Measurements from ENCODE around the gene KCNH2.

KCNH2 gene

DNA sequence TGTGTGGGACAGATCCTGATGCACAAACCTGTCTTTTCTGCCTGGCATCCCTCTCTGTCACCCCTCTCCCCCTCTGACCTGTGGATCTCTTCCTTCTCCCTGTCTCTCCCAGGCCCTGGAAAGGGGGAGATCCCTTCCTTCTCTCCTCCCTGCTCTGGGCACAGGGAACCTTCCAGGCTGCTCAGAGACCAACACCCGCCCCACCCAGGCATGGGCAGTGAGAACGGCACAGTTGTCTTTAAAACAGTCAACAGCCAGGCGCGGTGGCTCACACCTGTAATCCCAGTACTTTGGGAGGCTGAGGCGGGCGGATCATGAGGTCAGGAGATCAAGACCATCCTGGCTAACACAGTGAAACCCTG, 34.7 kb downstream of the KCNH2 start:
- ATAC-seq (replicated peaks) (no peak), DNase-seq (no peak)
- H3K27me3 Mint-ChIP-seq = peaks cover 35 to 47% of the 10 kb centered on the region in 2 donors
- no peak overlapping the region for H3K4me3 Mint-ChIP-seq
- H3K36me3 Mint-ChIP-seq = no peaks in the 10 kb centered on the region
- H3K9me3 Mint-ChIP-seq = no peaks in the 10 kb centered on the region
- H3K27ac Mint-ChIP-seq = no peak overlapping the region
- peaks cover 2 to 5% of the 10 kb centered on the region in 2 donors for H3K4me1 Mint-ChIP-seq

DNA sequence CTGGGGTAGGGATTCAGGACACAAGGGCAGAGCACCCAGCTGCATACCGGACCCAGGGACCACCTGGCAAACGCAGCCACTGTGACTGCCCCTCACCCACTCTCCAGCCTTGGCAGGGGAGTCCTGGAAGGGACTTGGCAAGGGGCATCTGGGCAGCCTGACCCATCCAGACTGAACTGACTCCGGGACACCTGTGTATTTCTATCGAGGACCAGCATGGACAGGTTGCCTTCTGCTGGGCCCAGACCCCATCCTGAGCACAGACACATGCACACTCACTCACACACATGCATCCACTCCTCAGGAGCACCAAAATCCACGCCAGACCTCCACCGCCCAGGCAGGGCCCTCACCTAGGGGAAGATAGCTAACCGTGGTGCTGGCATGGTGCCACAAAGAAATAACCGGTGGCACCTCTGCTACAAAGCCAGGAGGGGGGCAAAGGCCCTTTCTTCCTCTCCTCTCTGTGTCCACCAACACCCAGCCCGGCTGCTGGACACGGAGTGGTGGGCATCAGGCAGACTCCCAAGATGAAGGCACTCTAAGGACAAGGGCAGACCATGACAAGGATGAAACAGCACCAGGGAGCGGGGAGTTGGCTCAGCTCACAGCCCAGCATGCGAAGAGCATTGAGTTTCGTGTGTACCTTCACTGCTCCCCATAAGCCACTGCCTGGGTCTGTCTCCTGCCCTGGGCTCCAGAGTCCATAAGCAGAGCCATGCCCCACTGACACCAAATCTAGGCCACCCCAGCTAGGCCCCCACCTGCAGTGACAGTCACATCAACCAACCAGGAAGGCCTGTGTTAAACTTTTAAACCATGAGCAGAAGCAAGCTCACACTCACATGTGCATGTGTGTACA, 35.3 kb downstream of the KCNH2 start:
- H3K27me3 Mint-ChIP-seq = peaks cover 38 to 45% of the 10 kb centered on the region in 2 donors
- DNase-seq = no peak
- H3K4me1 Mint-ChIP-seq = peaks cover 8 to 10% of the 10 kb centered on the region in 2 donors
- no peaks in the 10 kb centered on the region for H3K9me3 Mint-ChIP-seq
- H3K4me3 Mint-ChIP-seq = no peak overlapping the region
- no peak for ATAC-seq (replicated peaks)
- no peaks in the 10 kb centered on the region for H3K36me3 Mint-ChIP-seq
- no peak overlapping the region for H3K27ac Mint-ChIP-seq

DNA sequence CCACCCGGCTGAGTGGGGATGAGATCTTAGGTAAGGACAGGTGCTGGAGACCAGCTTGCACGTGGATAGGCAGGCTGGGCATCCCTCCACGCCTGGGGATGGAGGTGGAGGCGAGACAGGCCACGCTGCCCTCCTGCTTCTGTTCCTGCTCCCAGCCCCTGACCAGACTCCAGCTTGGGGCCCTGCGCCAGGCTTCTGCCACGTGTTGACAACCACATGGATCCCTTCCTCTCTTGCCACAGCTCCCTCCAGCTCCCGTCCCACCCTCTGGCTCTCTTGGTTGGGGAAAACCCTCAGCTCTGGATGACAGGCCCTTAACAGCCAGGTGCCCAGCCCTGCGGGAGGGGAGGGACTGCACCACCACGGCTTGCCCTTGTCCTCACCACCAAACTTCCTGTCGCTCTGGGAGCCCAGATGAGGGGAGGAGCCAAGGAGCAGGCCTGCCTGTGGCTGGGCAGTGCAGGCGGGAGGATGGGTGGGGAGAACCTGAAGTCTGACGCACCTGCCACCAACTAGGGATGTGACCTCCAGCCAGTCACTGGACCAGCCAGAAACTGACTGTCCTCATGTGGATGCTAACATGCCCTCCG, 36.0 kb downstream of the KCNH2 start:
- Mint-ChIP-seq H3K4me3 (no peak overlapping the region), H3K27me3 (peaks cover 39 to 41% of the 10 kb centered on the region in 2 donors), H3K4me1 (peaks cover 10 to 12% of the 10 kb centered on the region in 2 donors), H3K9me3 (no peaks in the 10 kb centered on the region), H3K27ac (no peak overlapping the region), H3K36me3 (no peaks in the 10 kb centered on the region)
- peak; percentile 49 to 70 for ATAC-seq (replicated peaks)
- DNase-seq = no peak

DNA sequence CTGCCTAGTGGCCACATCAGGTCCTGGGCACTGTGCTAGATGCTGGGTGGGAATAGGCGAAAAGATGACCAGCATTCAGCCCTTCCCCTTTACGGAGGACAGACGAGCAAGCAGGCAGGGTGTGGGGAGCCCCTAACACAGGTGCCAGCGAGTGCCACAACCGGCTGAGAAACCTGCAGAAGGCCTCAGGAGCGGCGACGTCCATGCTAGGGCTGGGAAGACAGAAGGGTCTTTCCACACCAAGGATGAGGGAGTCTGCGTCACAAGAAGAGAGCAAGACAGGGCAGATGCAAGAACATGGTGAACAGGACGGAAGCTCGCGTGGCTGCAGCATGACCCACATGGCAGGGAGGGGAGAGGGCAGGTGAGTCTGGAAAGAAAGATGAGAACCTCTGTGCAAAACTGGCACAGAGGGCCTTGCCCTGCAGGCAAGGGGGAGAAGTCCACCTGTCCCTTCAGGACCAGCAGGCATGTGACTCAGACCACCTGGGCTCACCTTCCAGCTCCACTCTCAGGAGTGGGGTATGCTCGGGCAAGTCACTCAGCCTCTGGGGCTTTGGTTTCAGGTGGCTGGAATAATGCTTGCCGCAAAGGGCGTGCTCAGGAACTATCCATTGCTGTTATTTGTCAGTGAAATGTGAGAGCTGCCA, 36.6 kb downstream of the KCNH2 start:
- no peak overlapping the region for H3K27ac Mint-ChIP-seq
- ATAC-seq (replicated peaks) = no peak
- no peaks in the 10 kb centered on the region for H3K9me3 Mint-ChIP-seq
- DNase-seq = no peak
- no peak overlapping the region for H3K4me3 Mint-ChIP-seq
- H3K36me3 Mint-ChIP-seq = no peaks in the 10 kb centered on the region
- peaks cover 10 to 12% of the 10 kb centered on the region in 2 donors for H3K4me1 Mint-ChIP-seq
- peaks cover 35 to 36% of the 10 kb centered on the region in 2 donors for H3K27me3 Mint-ChIP-seq

DNA sequence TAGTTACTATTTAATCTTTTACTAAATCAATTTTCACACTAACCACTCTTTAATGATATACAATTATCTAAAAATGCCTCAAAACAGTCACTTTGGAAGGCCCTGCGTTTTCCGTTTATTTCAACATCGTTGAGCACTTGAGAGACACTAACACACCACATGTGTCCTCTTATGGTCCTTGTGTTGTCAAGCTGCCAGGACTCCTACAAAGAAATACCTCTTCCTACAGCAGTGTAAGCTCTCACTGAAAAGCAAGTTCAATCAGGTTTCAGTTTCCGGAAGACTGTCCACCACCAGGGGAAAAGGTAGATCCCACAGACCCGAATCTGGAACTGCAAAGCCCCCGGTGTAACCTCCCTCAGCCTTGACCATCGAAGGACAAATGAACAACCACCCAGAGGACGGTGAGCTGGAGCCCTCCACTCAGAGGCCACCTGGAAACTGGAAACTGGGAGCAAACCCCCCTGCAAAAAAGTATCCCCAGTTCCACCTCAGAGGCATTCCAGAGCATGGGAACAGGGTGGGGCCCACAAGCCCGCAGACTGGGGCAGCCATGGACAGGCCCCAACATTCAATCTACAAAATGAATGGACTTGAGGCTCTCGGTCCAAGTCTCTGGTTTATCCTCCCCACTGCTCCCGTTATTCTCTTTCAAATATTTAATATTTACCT, 37.6 kb downstream of the KCNH2 start:
- no peaks in the 10 kb centered on the region for H3K36me3 Mint-ChIP-seq
- H3K27ac Mint-ChIP-seq = no peak overlapping the region
- ATAC-seq (replicated peaks) (no peak), DNase-seq (no peak)
- H3K27me3 Mint-ChIP-seq = peaks cover 27 to 31% of the 10 kb centered on the region in 2 donors
- H3K4me1 Mint-ChIP-seq = peaks cover 10 to 11% of the 10 kb centered on the region in 2 donors
- no peak overlapping the region for H3K4me3 Mint-ChIP-seq
- no peaks in the 10 kb centered on the region for H3K9me3 Mint-ChIP-seq

DNA sequence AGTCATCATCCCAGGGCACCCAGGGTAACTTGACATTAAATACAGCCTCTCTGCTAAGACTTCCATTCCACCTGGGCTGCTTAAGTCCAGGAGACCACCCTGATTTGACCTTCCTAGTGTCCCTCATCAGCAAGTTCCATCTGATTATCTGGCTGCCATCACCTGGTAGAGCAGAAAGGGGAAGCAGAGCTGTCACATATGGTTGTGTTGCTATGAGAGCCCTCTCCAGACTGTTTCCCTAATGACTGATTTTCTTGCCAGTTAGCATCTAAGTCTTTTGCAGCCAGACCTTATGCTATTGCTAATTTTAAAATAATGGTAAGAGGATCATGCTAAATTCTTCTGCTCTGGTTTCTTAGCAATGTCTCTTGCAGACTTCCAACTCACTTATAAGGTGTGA, 38.7 kb downstream of the KCNH2 start:
- no peak overlapping the region for H3K27ac Mint-ChIP-seq
- ATAC-seq (replicated peaks) (no peak), DNase-seq (no peak)
- H3K36me3 Mint-ChIP-seq = no peaks in the 10 kb centered on the region
- H3K4me1 Mint-ChIP-seq = peaks cover 10% of the 10 kb centered on the region in 2 donors
- H3K4me3 Mint-ChIP-seq = no peak overlapping the region
- no peaks in the 10 kb centered on the region for H3K9me3 Mint-ChIP-seq
- H3K27me3 Mint-ChIP-seq = peaks cover 23 to 29% of the 10 kb centered on the region in 2 donors

DNA sequence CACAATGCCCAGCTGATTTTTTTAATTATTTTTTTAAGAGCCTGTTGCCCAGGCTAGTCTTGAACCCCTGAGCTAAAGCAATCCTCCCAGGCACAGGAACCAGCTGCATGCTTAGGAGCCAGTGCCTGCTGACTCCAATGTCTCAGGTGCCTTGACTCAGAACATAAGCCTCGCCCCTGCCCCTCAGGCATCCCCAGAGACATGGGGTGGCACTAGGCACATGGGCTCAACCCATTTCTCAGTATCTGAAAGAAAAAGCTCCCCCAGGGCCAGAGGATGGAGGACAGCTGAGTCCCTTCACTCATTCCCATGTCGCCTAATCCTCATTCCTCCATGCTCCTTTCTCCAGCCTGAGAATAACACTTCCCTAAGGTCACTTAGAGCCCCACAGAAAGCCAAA, 39.1 kb downstream of the KCNH2 start:
- H3K4me1 Mint-ChIP-seq = peaks cover 10% of the 10 kb centered on the region in 2 donors
- no peak for ATAC-seq (replicated peaks)

DNA sequence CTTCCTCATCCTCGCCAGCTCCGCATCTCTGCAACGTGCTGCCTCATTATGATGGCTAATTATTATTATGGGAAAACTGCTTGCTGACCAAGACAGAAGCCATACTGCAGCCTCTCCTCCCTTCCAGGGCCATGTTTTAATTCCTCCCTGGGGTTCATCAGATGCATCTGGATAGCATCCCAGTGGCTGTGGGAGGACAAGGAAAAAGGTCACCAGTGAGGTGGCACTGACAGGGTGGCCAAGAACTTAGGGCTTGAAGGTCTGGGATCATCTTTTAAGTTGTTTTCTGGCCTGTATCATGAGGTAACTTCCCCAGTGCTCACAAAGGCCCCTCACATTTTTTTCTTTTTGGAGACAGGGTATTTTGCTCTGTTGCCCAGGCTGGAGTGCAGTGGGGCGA, 39.6 kb downstream of the KCNH2 start:
- H3K27me3 Mint-ChIP-seq = peaks cover 24 to 33% of the 10 kb centered on the region in 2 donors
- no peak for ATAC-seq (replicated peaks)
- no peaks in the 10 kb centered on the region for H3K9me3 Mint-ChIP-seq
- H3K36me3 Mint-ChIP-seq = no peaks in the 10 kb centered on the region
- H3K27ac Mint-ChIP-seq = no peak overlapping the region
- no peak for DNase-seq
- H3K4me1 Mint-ChIP-seq = peaks cover 10% of the 10 kb centered on the region in 2 donors
- no peak overlapping the region for H3K4me3 Mint-ChIP-seq

More for the DNA sequence above, 39.1 kb downstream of the KCNH2 start:
- Mint-ChIP-seq H3K36me3 (no peaks in the 10 kb centered on the region), H3K27ac (no peak overlapping the region), H3K4me3 (no peak overlapping the region), H3K9me3 (no peaks in the 10 kb centered on the region), H3K27me3 (peaks cover 23 to 30% of the 10 kb centered on the region in 2 donors)
- DNase-seq = no peak

DNA sequence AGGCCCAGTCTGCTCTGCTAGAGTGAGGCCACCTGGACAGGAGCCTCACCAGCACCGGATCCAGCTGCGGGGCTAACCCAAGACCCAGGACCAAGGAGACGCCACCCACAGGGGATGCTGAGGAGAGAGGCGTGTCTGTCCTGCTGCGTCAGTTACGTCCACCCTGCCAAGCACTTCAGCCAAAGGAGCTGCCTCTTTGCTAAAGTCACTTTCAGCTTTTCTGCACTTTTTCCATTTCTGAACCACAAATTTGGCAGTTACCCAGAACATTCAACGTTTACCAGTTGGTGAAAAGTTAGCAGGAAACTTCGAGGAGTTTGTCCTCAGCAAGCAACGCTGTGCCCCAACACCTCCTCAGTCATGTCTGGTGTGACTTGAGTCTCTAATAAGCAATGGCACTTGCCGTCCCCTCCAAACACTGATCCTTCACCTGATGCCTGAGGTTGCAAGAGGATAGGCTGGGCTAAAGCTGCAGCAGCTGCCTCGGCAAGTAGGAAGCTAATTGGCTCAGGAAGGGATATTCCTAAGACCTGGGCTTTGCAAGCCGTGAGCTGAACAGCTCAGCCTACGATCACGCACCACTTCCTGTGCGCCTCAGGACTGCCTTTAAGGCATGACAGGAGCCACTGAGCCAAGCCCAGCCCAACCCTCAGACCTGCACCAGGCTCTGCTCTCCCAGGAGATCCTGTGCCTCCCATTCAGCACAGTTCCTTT, 40.1 kb downstream of the KCNH2 start:
- Mint-ChIP-seq H3K9me3 (no peaks in the 10 kb centered on the region), H3K36me3 (no peaks in the 10 kb centered on the region), H3K4me3 (peak overlapping the region in 1 of 2 donors; percentile 55), H3K27ac (no peak overlapping the region), H3K27me3 (peaks cover 28 to 37% of the 10 kb centered on the region in 2 donors), H3K4me1 (peaks cover 10% of the 10 kb centered on the region in 2 donors)
- DNase-seq (no peak), ATAC-seq (replicated peaks) (peak; percentile 37 to 58)

DNA sequence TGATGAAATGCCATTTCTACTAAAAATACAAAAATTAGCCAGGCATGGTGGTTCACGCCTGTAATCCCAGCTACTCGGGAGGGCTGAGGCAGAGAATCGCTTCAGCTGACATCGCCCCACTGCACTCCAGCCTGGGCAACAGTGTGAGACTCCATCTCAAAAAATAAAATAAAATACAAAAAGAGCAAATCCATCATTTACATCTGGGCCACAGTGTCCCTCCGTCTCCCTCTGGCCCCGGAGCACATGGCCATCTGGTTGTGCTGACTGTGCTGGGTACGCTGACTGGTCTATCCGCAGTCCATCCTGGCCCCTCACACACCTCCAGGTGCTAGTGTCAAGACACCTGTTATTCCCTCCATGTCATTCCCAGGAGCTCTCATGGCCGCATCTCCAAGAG, 42.1 kb downstream of the KCNH2 start:
- ATAC-seq (replicated peaks) = no peak
- DNase-seq = no peak
- Mint-ChIP-seq H3K4me1 (peaks cover 10% of the 10 kb centered on the region in 2 donors), H3K27ac (no peak overlapping the region), H3K27me3 (peaks cover 27 to 31% of the 10 kb centered on the region in 2 donors), H3K9me3 (no peaks in the 10 kb centered on the region), H3K4me3 (no peak overlapping the region), H3K36me3 (no peaks in the 10 kb centered on the region)

DNA sequence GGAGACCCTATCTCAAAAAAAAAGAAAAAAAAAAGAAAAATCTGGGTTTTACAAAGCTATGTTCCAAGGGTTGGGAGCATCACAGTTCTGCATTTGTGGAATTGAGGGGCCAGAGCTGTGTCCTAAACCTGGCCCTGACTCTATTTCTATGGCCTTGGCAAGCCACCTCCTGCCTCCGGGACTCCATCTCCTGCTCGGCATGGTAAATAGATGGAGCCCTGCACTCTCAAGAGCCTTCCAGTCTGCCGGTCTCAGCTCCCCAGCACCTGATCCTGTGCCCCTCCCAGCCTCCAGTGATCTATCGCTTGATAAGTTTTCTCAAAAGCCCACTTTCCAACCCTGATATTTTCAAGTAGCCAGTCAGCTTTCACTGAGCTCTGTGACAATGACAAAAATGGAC, 43.0 kb downstream of the KCNH2 start:
- no peak for ATAC-seq (replicated peaks)
- Mint-ChIP-seq H3K9me3 (no peaks in the 10 kb centered on the region), H3K4me1 (peaks cover 10% of the 10 kb centered on the region in 2 donors), H3K27ac (no peak overlapping the region), H3K36me3 (no peaks in the 10 kb centered on the region), H3K27me3 (peaks cover 30 to 31% of the 10 kb centered on the region in 2 donors), H3K4me3 (no peak overlapping the region)
- no peak for DNase-seq

DNA sequence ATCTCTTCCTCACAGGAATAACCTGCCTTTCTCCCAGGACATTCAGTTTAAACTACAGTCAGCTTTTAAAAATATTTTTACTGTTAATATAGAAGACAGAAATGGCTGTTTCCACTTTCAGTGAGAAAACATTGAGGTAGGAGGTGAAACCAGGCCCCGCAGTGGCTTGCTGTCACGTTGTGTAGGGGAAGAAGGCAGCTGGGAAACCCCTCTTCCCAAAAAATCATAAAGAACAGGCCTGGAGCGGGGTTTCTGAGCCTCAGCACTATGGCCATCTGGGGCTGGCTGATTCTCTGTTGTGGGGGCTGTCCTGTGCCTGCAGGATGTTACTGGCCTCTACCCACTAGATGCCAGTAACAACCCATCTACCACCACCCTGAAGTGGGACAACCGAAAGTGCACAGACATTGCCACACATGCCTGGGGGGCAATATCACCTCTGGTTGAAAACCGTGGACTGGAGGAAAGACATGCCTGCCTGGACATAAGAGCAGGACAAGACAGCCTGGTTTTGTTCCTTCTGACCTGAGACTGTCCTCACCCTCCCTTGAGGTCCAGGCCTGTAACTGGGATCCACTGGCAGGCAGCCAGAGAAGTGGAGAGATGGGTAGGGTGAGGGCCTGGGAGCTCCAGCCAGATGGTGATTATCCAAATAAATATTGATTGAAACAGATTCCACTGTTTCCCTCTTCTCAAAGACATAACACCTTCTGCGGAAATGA, 43.9 kb downstream of the KCNH2 start:
- peaks cover 26 to 27% of the 10 kb centered on the region in 2 donors for H3K27me3 Mint-ChIP-seq
- no peak overlapping the region for H3K4me3 Mint-ChIP-seq
- no peak for DNase-seq
- no peaks in the 10 kb centered on the region for H3K9me3 Mint-ChIP-seq
- H3K27ac Mint-ChIP-seq = no peak overlapping the region
- ATAC-seq (replicated peaks) = no peak
- peaks cover 7 to 10% of the 10 kb centered on the region in 2 donors for H3K4me1 Mint-ChIP-seq
- H3K36me3 Mint-ChIP-seq = no peaks in the 10 kb centered on the region

DNA sequence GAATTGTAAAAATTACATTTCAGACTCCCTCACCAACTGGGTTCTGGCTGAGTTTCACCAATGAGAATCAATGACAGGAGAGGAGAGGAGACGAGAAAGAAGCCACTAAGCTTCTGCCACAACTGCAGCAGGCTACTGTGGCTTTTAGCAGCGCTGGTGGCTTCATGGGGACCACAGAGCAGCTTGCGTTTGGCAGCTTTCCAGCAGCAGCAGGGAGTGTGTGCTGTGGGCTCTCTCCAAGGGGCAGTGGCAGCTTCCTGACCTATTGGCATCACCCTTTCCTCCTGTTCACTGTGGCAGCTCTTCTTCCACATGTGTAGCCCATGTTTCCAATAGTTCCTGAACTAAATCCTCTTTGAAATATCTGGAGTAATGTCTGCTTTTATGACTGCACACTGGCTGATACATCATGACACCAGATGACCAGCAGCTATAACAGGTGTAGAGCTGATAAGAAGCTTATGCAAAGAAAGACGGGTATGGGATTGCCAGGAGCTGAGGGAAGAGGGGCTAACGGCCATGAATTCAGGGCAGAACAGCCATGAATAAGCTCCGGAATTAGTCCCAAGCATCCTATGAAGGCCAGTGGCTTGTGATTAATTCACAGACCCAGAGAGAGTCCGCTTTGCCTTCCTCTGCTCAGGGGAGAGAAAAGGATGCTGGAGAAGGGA, 46.8 kb downstream of the KCNH2 start:
- Mint-ChIP-seq H3K9me3 (no peaks in the 10 kb centered on the region), H3K36me3 (no peaks in the 10 kb centered on the region), H3K27ac (no peak overlapping the region), H3K4me3 (no peak overlapping the region), H3K4me1 (no peaks in the 10 kb centered on the region), H3K27me3 (peaks cover 17 to 25% of the 10 kb centered on the region in 2 donors)
- no peak for ATAC-seq (replicated peaks)
- no peak for DNase-seq
